Stimulated activated CD8-positive, alpha-beta memory T cell treated with anti-CD3 and anti-CD28 coated beads, Interleukin-12 subunit alpha, Interleukin-12 subunit beta, amount 100 ng/mL, for 24 hours (primary cell): ENCODE results near the gene DNAAF8.
"Not testable (repeated sequence)": the region's sequence is repeated elsewhere in the genome, so short reads cannot be mapped to it uniquely, and the experiment has no call there.

Source experiments
- DNase-seq: peaks from one replicate; pipeline ENCODE4 v3.0.0-alpha.2; 2020; ENCODE audit errors: extremely low read depth

DNAAF8 gene

GRCh38 chr16:4723071-4723767 is 11.1 kb upstream of the DNAAF8 start:
- no peak for DNase-seq

GRCh38 chr16:4724661-4725270 is 9.6 kb upstream of the DNAAF8 start:
- no peak for DNase-seq

GRCh38 chr16:4726616-4727015 is 7.7 kb upstream of the DNAAF8 start:
- DNase-seq, result no peak

GRCh38 chr16:4728676-4729075 is 5.7 kb upstream of the DNAAF8 start:
- no peak for DNase-seq

- no peak for DNase-seq
Observed at GRCh38 chr16:4729876-4730275, 4.5 kb upstream of the DNAAF8 start.

- no peak for DNase-seq
Observed at GRCh38 chr16:4733211-4733742, 1.1 kb upstream of the DNAAF8 start.

GRCh38 chr16:4733747-4734062 is 632 bp upstream of the DNAAF8 start:
- DNase-seq, result no peak

- DNase-seq, result peak; percentile 90
Observed at GRCh38 chr16:4734730-4735535, 596 bp downstream of the DNAAF8 start.

- no peak for DNase-seq
Observed at GRCh38 chr16:4736546-4736945, 2.2 kb downstream of the DNAAF8 start.

GRCh38 chr16:4737545-4737944 is 3.2 kb downstream of the DNAAF8 start:
- DNase-seq, result no peak

- not testable (repeated sequence) for DNase-seq
Observed at GRCh38 chr16:4738370-4738769, 4.0 kb downstream of the DNAAF8 start.

GRCh38 chr16:4743226-4743878 is 9.0 kb downstream of the DNAAF8 start:
- no peak for DNase-seq

- DNase-seq, result no peak
Observed at GRCh38 chr16:4744555-4745273, 10.4 kb downstream of the DNAAF8 start.

- DNase-seq, result no peak
Observed at GRCh38 chr16:4745274-4745569, 10.9 kb downstream of the DNAAF8 start.

GRCh38 chr16:4746215-4746614 is 11.9 kb downstream of the DNAAF8 start:
- DNase-seq, result no peak

- no peak for DNase-seq
Observed at GRCh38 chr16:4746991-4747574, 12.7 kb downstream of the DNAAF8 start.

GRCh38 chr16:4747906-4748681 is 13.8 kb downstream of the DNAAF8 start:
- DNase-seq, result no peak

- no peak for DNase-seq
Observed at GRCh38 chr16:4748682-4749411, 14.5 kb downstream of the DNAAF8 start.

- no peak for DNase-seq
Observed at GRCh38 chr16:4749700-4750257, 15.4 kb downstream of the DNAAF8 start.

- no peak for DNase-seq
Observed at GRCh38 chr16:4750896-4751295, 16.6 kb downstream of the DNAAF8 start.
